H1 (cell line): Measurements from ENCODE around the gene TCF7L1. TPM values are rescaled to one million over a fixed set of nuclear protein-coding genes. Genes with fewer than 3 reads are reported as not detected.
A peak's percentile ranks its signal among the peaks of the same experiment; 100 is the strongest.

Experiments used
- CTCF ChIA-PET: fragments of 300-600 bp; sonication (Branson Sonifier 250); formaldehyde crosslinking; loops from one replicate; lab custom pipeline; 2021; ENCODE audit not compliant: partially characterized antibody; lab: Charles Lee
- POLR2A ChIA-PET: fragments of 300-600 bp; sonication (Branson Sonifier 250); formaldehyde crosslinking; loops from one replicate; lab custom pipeline; 2021; ENCODE audit warnings: inconsistent platforms; ENCODE audit not compliant: partially characterized antibody; lab: Charles Lee
- DNase-seq, 2 experiments: peaks; one replicate each; pipeline versions ENCODE4 v3.0.0 to v3.0.0-alpha.2; 2010 to 2022; ENCODE audit warnings: low spot score in 2 of 2, low read depth in 1 of 2, mixed read lengths in 1 of 2
- FAIRE-seq: peaks from 2 replicates; lab custom pipeline; 2011; peaks lifted over from hg19 to GRCh38; lab: Jason Lieb, UNC
- H2AFZ ChIP-seq: 2 replicates; pipeline ENCODE4 v1.8.1; 2012; ENCODE audit warnings: low read length, inconsistent platforms
- H2AK5ac ChIP-seq: 2 replicates; pipeline ENCODE4 v1.6.1; 2013; ENCODE audit warnings: low read depth, low read length
- H2BK120ac ChIP-seq: replicated peaks from 2 replicates; pipeline ENCODE3; 2013; ENCODE audit warnings: low read depth, low read length, inconsistent platforms
- H2BK12ac ChIP-seq: 2 replicates; pipeline ENCODE4 v1.6.1; 2013; ENCODE audit warnings: low read depth, low read length
- H2BK15ac ChIP-seq: 2 replicates; pipeline ENCODE4 v1.6.1; 2013; ENCODE audit warnings: low read length
- H2BK20ac ChIP-seq: 2 replicates; pipeline ENCODE4 v1.6.1; 2013; ENCODE audit warnings: low read length
- H2BK5ac ChIP-seq: 2 replicates; pipeline ENCODE4 v1.6.1; 2013; ENCODE audit warnings: low read depth, low read length
- H3K14ac ChIP-seq: 2 replicates; pipeline ENCODE4 v1.6.1; 2013; ENCODE audit warnings: inconsistent platforms; ENCODE audit not compliant: insufficient read length
- H3K18ac ChIP-seq: 2 replicates; pipeline ENCODE4 v1.6.1; 2013; ENCODE audit warnings: low read length; ENCODE audit errors: extremely low read depth
- H3K23ac ChIP-seq: 2 replicates; pipeline ENCODE4 v1.6.1; 2013; ENCODE audit warnings: inconsistent platforms; ENCODE audit not compliant: insufficient read length
- H3K23me2 ChIP-seq: 2 replicates; pipeline ENCODE4 v1.6.1; 2013; ENCODE audit warnings: low read depth, low read length
- H3K27ac ChIP-seq: 2 replicates; pipeline ENCODE4 v1.6.1; 2011; ENCODE audit warnings: low read depth, low read length, inconsistent platforms
- H3K27me3 ChIP-seq, 4 experiments: replicated peaks in 1 of 4; 1 replicate in 1 of 4; 2 replicates in 3 of 4; pipeline versions ENCODE4 v1.6.1 to v1.8.1; 2011 to 2013; ENCODE audit warnings: low read length in 3 of 4, mild to moderate bottlenecking in 3 of 4, inconsistent platforms in 2 of 4, mixed read lengths in 2 of 4, moderate library complexity in 1 of 4; ENCODE audit not compliant: control insufficient read depth in 3 of 4, insufficient read depth in 3 of 4; ENCODE audit errors: extremely low read depth in 1 of 4
- H3K36me3 ChIP-seq, 4 experiments: 2 replicates each; pipeline versions ENCODE4 v1.6.1 to v1.8.1; 2011 to 2013; ENCODE audit warnings: mild to moderate bottlenecking in 4 of 4, low read length in 3 of 4, moderate library complexity in 2 of 4, control low read depth in 1 of 4, inconsistent platforms in 1 of 4; ENCODE audit not compliant: insufficient read depth in 4 of 4, control insufficient read depth in 2 of 4
- H3K4ac ChIP-seq: replicated peaks from 2 replicates; pipeline ENCODE3; 2013; ENCODE audit warnings: low read length, low read depth, mixed read lengths, inconsistent platforms; ENCODE audit not compliant: insufficient read length
- H3K4me1 ChIP-seq, 4 experiments: replicated peaks in 1 of 4; 1 replicate in 1 of 4; 2 replicates in 3 of 4; pipeline versions ENCODE4 v1.6.1 to v1.8.1; 2011 to 2013; ENCODE audit warnings: low read length in 3 of 4, inconsistent platforms in 2 of 4, mixed read lengths in 1 of 4; ENCODE audit not compliant: insufficient read depth in 4 of 4, control insufficient read depth in 3 of 4
- H3K4me2 ChIP-seq, 2 experiments: 2 replicates each; pipeline versions ENCODE4 v1.6.1 to v1.8.1; 2011 to 2013; ENCODE audit warnings: low read depth in 2 of 2, low read length in 2 of 2, control low read depth in 1 of 2, inconsistent platforms in 1 of 2, mild to moderate bottlenecking in 1 of 2; ENCODE audit not compliant: insufficient read depth in 1 of 2
- H3K4me3 ChIP-seq, 4 experiments: fragments of 200-600, 300-600 bp in 1 of 4; sonication (generic), shearing (Covaris generic), sonication (Bioruptor Twin) in 1 of 4; 2 replicates each; pipeline versions ENCODE4 v1.5.1 to v1.8.1; 2011 to 2016; ENCODE audit warnings: low read length in 4 of 4, low read depth in 3 of 4, control low read depth in 2 of 4, inconsistent platforms in 2 of 4, mild to moderate bottlenecking in 2 of 4, mixed read lengths in 1 of 4, moderate library complexity in 1 of 4; ENCODE audit not compliant: insufficient read depth in 2 of 4; ENCODE audit errors: extremely low read depth in 1 of 4
- H3K56ac ChIP-seq: replicated peaks from 2 replicates; pipeline ENCODE3; 2013; ENCODE audit warnings: low read depth, mild to moderate bottlenecking, mixed read lengths, low read length, inconsistent platforms; ENCODE audit not compliant: insufficient read length
- H3K79me1 ChIP-seq: 2 replicates; pipeline ENCODE4 v1.6.1; 2013; ENCODE audit warnings: low read depth, low read length, control low read depth
- H3K79me2 ChIP-seq, 2 experiments: 2 replicates each; pipeline versions ENCODE4 v1.6.1 to v1.8.1; 2012 to 2013; ENCODE audit warnings: low read length in 2 of 2, mild to moderate bottlenecking in 2 of 2, inconsistent platforms in 1 of 2; ENCODE audit not compliant: insufficient read depth in 2 of 2, control insufficient read depth in 1 of 2
- H3K9ac ChIP-seq, 4 experiments: replicated peaks in 1 of 4; 1 replicate in 1 of 4; 2 replicates in 3 of 4; pipeline versions ENCODE4 v1.6.1 to v1.8.1; 2011 to 2013; ENCODE audit warnings: low read depth in 3 of 4, low read length in 3 of 4, control low read depth in 2 of 4, mild to moderate bottlenecking in 2 of 4, moderate library complexity in 2 of 4, inconsistent platforms in 1 of 4; ENCODE audit errors: extremely low read depth in 1 of 4
- H3K9me3 ChIP-seq, 2 experiments: 2 replicates each; pipeline versions ENCODE4 v1.6.1 to v1.8.1; 2012 to 2013; ENCODE audit warnings: mild to moderate bottlenecking in 2 of 2, moderate library complexity in 2 of 2, control low read depth in 1 of 2, inconsistent platforms in 1 of 2, low read depth in 1 of 2, low read length in 1 of 2, mixed read lengths in 1 of 2; ENCODE audit not compliant: insufficient read depth in 2 of 2
- H4K20me1 ChIP-seq, 2 experiments: replicated peaks in 1 of 2; 2 replicates each; pipeline versions ENCODE3 to v1.8.1; 2011 to 2013; ENCODE audit warnings: inconsistent platforms in 2 of 2, low read length in 2 of 2, mild to moderate bottlenecking in 1 of 2; ENCODE audit not compliant: insufficient read depth in 2 of 2, control insufficient read depth in 1 of 2
- H4K5ac ChIP-seq: 2 replicates; pipeline ENCODE4 v1.6.1; 2013; ENCODE audit warnings: low read length, low read depth, mixed read lengths, inconsistent platforms; ENCODE audit not compliant: insufficient read length
- H4K8ac ChIP-seq: 2 replicates; pipeline ENCODE4 v1.8.0; 2013; ENCODE audit warnings: mild to moderate bottlenecking, moderate library complexity, low read length, inconsistent platforms; ENCODE audit not compliant: insufficient read depth; ENCODE audit errors: extremely low read depth
- H4K91ac ChIP-seq: replicated peaks from 2 replicates; pipeline ENCODE3; 2013; ENCODE audit warnings: low read length, mixed read lengths, inconsistent platforms; ENCODE audit not compliant: insufficient read length
- CBX5 ChIP-seq: fragments of 300-800, 300-1000 bp; sonication (generic); IDR thresholded peaks from 2 replicates; pipeline ENCODE4 v1.7.1; 2016; ENCODE audit warnings: antibody characterized with exemption, low read length, low read depth
- CHD1 ChIP-seq: IDR thresholded peaks from 2 replicates; pipeline ENCODE4 v1.6.1; 2012; ENCODE audit warnings: low read depth, low read length, improper control_type of control experiment
- CREB1 ChIP-seq: IDR thresholded peaks from 2 replicates; pipeline ENCODE4 v1.6.1; 2012; ENCODE audit warnings: inconsistent platforms
- NRF1 ChIP-seq: IDR thresholded peaks from 2 replicates; pipeline ENCODE4 v1.6.1; 2011; ENCODE audit warnings: mild to moderate bottlenecking, low read depth, low read length, improper control_type of control experiment
- POLR2A ChIP-seq, 2 experiments: IDR thresholded peaks; 1 replicate in 1 of 2; 2 replicates in 1 of 2; pipeline ENCODE4 v1.6.1; 2011; ENCODE audit warnings: low read depth in 2 of 2, low read length in 2 of 2, mild to moderate bottlenecking in 2 of 2; ENCODE audit errors: control extremely low read depth in 1 of 2
- SIX5 ChIP-seq: IDR thresholded peaks from 2 replicates; pipeline ENCODE4 v1.6.1; 2011; ENCODE audit warnings: mild to moderate bottlenecking, low read depth, low read length
- TEAD4 ChIP-seq: IDR thresholded peaks from 2 replicates; pipeline ENCODE4 v1.6.1; 2012; ENCODE audit warnings: low read depth, low read length, inconsistent platforms, mixed read lengths
- WGBS, 2 experiments: shearing (Covaris generic) in 1 of 2; methylation state at CpG; one replicate each; pipeline versions ENCODE4 v1.1.6 to v1.1.7; 2013 to 2015; ENCODE audit warnings: low lambda C conversion rate in 2 of 2, mixed read lengths in 2 of 2, inconsistent platforms in 1 of 2, low coverage in 1 of 2, missing lambda C conversion rate in 1 of 2; ENCODE audit not compliant: insufficient replicate concordance in 2 of 2, insufficient coverage in 1 of 2, insufficient read length in 1 of 2; ENCODE audit errors: extremely low coverage in 1 of 2, missing lambda C conversion rate in 1 of 2; 5-methylcytosine and 5-hydroxymethylcytosine counted together
- polyA plus RNA-seq, 7 experiments: library from polyadenylated mRNA; depleted of rRNA in 3 of 7; stranded (reverse) in 5 of 7; unstranded in 2 of 7; fragments of >200 nt in 5 of 7; fragments of 200-250 nt in 2 of 7; gene quantifications; 1 replicate in 5 of 7; 2 replicates in 1 of 7; 4 replicates in 1 of 7; pipeline versions ENCODE4 v1.2.1 to v1.2.3, GENCODE V29; 2011 to 2013; ENCODE audit warnings: missing spikeins in 2 of 7, mixed read lengths in 2 of 7
- total RNA-seq: library from RNA; stranded (reverse); fragmentation: NEBNext Ultra II Directional; extraction: Animal tissue kit (Norgen Biotek cat#: 25700); gene quantifications from 2 replicates; pipeline ENCODE4 v1.2.1, GENCODE V29; 2021

The TCF7L1 gene
- total and polyA plus RNA-seq, 2 of the 8 experiments (the other 6 are each of a cell fraction or from before 2014, with no cell fraction given): 27.5 to 108 TPM

GRCh38 chr2:85240055-85240454, 106.9 kb downstream of the TCF7L1 start:
- no peaks in the 10 kb centered on the region for H3K9me3 ChIP-seq
- H3K23me2 ChIP-seq: peaks cover 5% of the 10 kb centered on the region; the same call in 1 of the 2 replicates
- H3K14ac ChIP-seq: no peak overlapping the region
- no peak overlapping the region for H4K5ac ChIP-seq
- H4K20me1 ChIP-seq: peaks cover 0 to 11% of the 10 kb centered on the region in 2 experiments
- H3K4me3 ChIP-seq: no peak overlapping the region
- H3K79me2 ChIP-seq: peaks cover 6 to 80% of the 10 kb centered on the region in 2 experiments
- no peak overlapping the region for H3K27ac ChIP-seq
- no peak overlapping the region for H3K56ac ChIP-seq
- no peak overlapping the region for H3K23ac ChIP-seq
- no peak overlapping the region for H2BK20ac ChIP-seq
- no peak overlapping the region for H2BK120ac ChIP-seq
- H3K18ac ChIP-seq: no peak overlapping the region
- H4K91ac ChIP-seq: no peak overlapping the region
- H3K9ac ChIP-seq: no peak overlapping the region
- no peak for FAIRE-seq
- H2AK5ac ChIP-seq: no peak overlapping the region
- peaks cover 34 to 62% (median 40%) of the 10 kb centered on the region in 4 experiments for H3K4me1 ChIP-seq
- TF ChIP-seq TEAD4: no peak
- no peak for TF ChIP-seq SIX5
- no peak for TF ChIP-seq CREB1
- no peak for TF ChIP-seq CBX5
- TF ChIP-seq POLR2A (IDR thresholded peaks at IDR 0.05; ENCODE audit: control extremely low read depth in 1 of 2, low read depth in 2 of 2, low read length in 2 of 2): no peak
- TF ChIP-seq CHD1: no peak
- no peak for TF ChIP-seq NRF1
- no peaks in the 10 kb centered on the region; a peak in 1 of 8 replicates for H3K36me3 ChIP-seq
- no peak overlapping the region for H3K4me2 ChIP-seq
- H2BK5ac ChIP-seq: no peak overlapping the region
- POLR2A ChIA-PET: interaction anchor here (3.0 to 5.8 kb wide), 2 partner anchors 11 to 17 kb away, joined by 9 to 60 read pairs; no protein-coding TSS in a partner anchor
- no peak for DNase-seq
- no peaks in the 10 kb centered on the region for H3K27me3 ChIP-seq
- no peak overlapping the region; the same call in 1 of the 2 replicates for H4K8ac ChIP-seq
- H3K4ac ChIP-seq: no peak overlapping the region
- CTCF ChIA-PET: interaction anchor here (1.2 to 21.9 kb wide), 9 partner anchors 9 to 55 kb away, joined by 3 to 218 read pairs (median 6); no protein-coding TSS in a partner anchor
- no peak overlapping the region for H2AFZ ChIP-seq
- peak overlapping the region; percentile 60; the same call in 1 of the 2 replicates for H2BK12ac ChIP-seq
- no peak overlapping the region for H2BK15ac ChIP-seq
- peaks cover 13% of the 10 kb centered on the region; the same call in 1 of the 2 replicates for H3K79me1 ChIP-seq
- WGBS, 2 experiments: 91% methylated on average over 8 of the region's 8 CpGs; no CpG with 5 or more reads in 1 of the 2 experiments
